DOHH2 (cell line): ENCODE data around the gene SPPL2B.

Source experiments
- H3F3A ChIP-seq: fragments of 200-600 bp; sonication (generic), shearing (Covaris generic); 2 replicates; pipeline ENCODE4 v1.6.0; 2016; ENCODE audit warnings: antibody characterized with exemption, mild to moderate bottlenecking; ENCODE audit not compliant: control insufficient read depth, insufficient read depth
- H3K27ac ChIP-seq: fragments of 200-600 bp; sonication (generic); 2 replicates; pipeline ENCODE4 v1.5.1; 2014; ENCODE audit warnings: low read depth, mild to moderate bottlenecking, low read length, moderate library complexity
- H3K27me3 ChIP-seq: fragments of 200-600 bp; sonication (generic); 2 replicates; pipeline ENCODE4 v1.6.1; 2014; ENCODE audit warnings: mild to moderate bottlenecking, low read length, mixed read lengths; ENCODE audit not compliant: control insufficient read depth
- H3K36me3 ChIP-seq: fragments of 200-600 bp; sonication (generic); 2 replicates; pipeline ENCODE4 v1.6.1; 2014; ENCODE audit warnings: mild to moderate bottlenecking, low read length, moderate library complexity, mixed read lengths; ENCODE audit not compliant: control insufficient read depth
- H3K4me1 ChIP-seq: fragments of 200-600 bp; sonication (generic); 2 replicates; pipeline ENCODE4 v1.6.1; 2014; ENCODE audit warnings: mild to moderate bottlenecking, low read length, mixed read lengths; ENCODE audit not compliant: control insufficient read depth
- H3K4me2 ChIP-seq: fragments of 200-600 bp; sonication (generic); 2 replicates; pipeline ENCODE4 v1.6.0; 2014; ENCODE audit warnings: mild to moderate bottlenecking, low read length, moderate library complexity
- H3K4me3 ChIP-seq: fragments of 200-600 bp; sonication (generic); 2 replicates; pipeline ENCODE4 v1.5.1; 2014; ENCODE audit warnings: mild to moderate bottlenecking, low read length, mixed read lengths
- H3K79me2 ChIP-seq: fragments of 200-600 bp; sonication (generic); 2 replicates; pipeline ENCODE4 v1.6.1; 2014; ENCODE audit warnings: mild to moderate bottlenecking, low read length, mixed read lengths; ENCODE audit not compliant: control insufficient read depth
- H3K9me2 ChIP-seq: fragments of 200-600 bp; sonication (generic); replicated peaks from 2 replicates; pipeline ENCODE4 v1.6.1; 2014; ENCODE audit warnings: mild to moderate bottlenecking, low read length, mixed read lengths; ENCODE audit not compliant: control insufficient read depth
- H3K9me3 ChIP-seq: fragments of 200-600 bp; sonication (generic); 2 replicates; pipeline ENCODE4 v1.6.1; 2014; ENCODE audit warnings: antibody characterized with exemption, low read length, mixed read lengths; ENCODE audit not compliant: control insufficient read depth, insufficient read depth
- H4K20me1 ChIP-seq: fragments of 200-600 bp; sonication (generic); 2 replicates; pipeline ENCODE4 v1.6.0; 2014; ENCODE audit warnings: low read depth, mild to moderate bottlenecking, antibody characterized with exemption, low read length, moderate library complexity; ENCODE audit not compliant: control insufficient read depth, insufficient read depth
- EZH2phosphoT487 ChIP-seq: fragments of 200-600 bp; sonication (generic); IDR thresholded peaks from 2 replicates; pipeline ENCODE4 v1.6.1; 2017; ENCODE audit warnings: borderline replicate concordance, mild to moderate bottlenecking, antibody characterized with exemption, low read length, moderate library complexity, mixed read lengths
- TF ChIP-seq, protein P1 (sequence below): fragments of 200-600 bp; sonication (generic); IDR thresholded peaks from one replicate; pipeline ENCODE4 v1.5.1; 2014; ENCODE audit warnings: antibody characterized with exemption, mild to moderate bottlenecking, low read depth, low read length; ENCODE audit not compliant: poor library complexity, severe bottlenecking

The SPPL2B gene

DNA sequence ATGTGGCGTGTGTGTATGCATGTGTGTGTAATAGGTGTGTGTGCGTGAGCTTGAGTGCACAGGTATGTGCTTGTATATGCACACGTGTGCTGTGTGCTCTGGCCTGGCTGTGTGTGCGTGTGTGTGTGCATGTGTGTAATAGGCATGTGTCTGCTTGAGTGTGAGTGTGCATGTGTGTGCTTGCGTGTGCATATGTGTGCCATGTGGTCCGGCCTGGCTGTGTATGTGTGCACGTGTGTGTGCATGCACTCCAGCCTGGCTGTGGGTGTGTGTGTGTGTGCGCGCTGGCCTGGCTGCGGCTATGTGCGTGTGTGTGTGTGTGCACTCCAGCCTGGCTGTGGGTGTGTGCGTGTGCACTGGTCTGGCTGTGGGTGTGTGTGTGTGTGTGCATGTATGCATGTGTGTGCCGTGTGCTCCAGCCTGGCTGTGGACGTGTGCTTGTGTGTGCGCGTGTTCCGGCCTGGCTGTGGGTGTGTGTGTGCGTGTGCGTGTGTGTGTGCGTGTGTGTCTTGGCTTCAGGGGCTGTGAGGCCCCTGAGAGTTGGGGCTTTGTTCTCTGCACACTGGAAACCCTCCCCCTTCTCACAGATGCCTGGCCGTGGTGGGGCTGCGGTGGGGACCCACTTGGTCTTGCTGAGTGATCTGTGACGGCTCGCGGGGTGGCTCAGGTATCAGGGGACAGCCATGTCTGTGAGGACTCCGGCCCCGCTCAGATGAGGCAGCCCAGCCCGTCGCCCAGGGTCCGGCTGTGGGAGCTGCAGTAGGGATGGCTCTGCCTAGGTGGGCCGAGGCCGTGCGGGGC is 8.2 kb downstream of the SPPL2B start:
- no peak for TF ChIP-seq EZH2phosphoT487
- TF ChIP-seq, protein P1, sequence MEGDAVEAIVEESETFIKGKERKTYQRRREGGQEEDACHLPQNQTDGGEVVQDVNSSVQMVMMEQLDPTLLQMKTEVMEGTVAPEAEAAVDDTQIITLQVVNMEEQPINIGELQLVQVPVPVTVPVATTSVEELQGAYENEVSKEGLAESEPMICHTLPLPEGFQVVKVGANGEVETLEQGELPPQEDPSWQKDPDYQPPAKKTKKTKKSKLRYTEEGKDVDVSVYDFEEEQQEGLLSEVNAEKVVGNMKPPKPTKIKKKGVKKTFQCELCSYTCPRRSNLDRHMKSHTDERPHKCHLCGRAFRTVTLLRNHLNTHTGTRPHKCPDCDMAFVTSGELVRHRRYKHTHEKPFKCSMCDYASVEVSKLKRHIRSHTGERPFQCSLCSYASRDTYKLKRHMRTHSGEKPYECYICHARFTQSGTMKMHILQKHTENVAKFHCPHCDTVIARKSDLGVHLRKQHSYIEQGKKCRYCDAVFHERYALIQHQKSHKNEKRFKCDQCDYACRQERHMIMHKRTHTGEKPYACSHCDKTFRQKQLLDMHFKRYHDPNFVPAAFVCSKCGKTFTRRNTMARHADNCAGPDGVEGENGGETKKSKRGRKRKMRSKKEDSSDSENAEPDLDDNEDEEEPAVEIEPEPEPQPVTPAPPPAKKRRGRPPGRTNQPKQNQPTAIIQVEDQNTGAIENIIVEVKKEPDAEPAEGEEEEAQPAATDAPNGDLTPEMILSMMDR: no peak
- Histone ChIP-seq H3K36me3 (peaks cover 64% of the 10 kb centered on the region), H3K79me2 (peaks cover 72% of the 10 kb centered on the region), H4K20me1 (peaks cover 25% of the 10 kb centered on the region), H3K9me3 (peaks cover 19% of the 10 kb centered on the region; the same call in 1 of the 2 replicates), H3K4me1 (peaks cover 25% of the 10 kb centered on the region), H3K27me3 (no peaks in the 10 kb centered on the region), H3K27ac (no peak overlapping the region), H3K4me2 (no peak overlapping the region), H3K9me2 (no peaks in the 10 kb centered on the region), H3K4me3 (no peak overlapping the region), H3F3A (peaks cover 14% of the 10 kb centered on the region)

DNA sequence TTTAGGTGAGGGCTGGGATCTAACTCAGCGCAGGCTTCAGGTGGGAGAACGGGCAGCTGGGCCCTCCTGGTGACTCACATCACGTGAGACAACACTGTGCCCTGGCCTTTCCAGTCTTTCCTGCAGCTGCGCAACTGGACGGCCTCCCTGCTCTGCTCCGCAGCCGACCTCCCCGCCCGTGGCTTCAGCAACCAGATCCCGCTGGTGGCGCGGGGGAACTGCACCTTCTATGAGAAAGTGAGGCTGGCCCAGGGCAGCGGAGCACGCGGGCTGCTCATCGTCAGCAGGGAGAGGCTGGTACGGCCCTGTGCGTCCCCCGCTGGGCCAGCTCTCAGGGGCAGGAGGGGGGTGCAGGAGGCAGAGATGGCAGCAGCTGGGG is 8.8 kb downstream of the SPPL2B start:
- Histone ChIP-seq H3K9me3 (peaks cover 19% of the 10 kb centered on the region; the same call in 1 of the 2 replicates), H3K79me2 (peaks cover 66% of the 10 kb centered on the region), H3K36me3 (peaks cover 63% of the 10 kb centered on the region), H4K20me1 (peaks cover 25% of the 10 kb centered on the region), H3K27me3 (no peaks in the 10 kb centered on the region), H3K27ac (no peak overlapping the region), H3K4me3 (no peak overlapping the region), H3K4me2 (no peak overlapping the region), H3F3A (peaks cover 14% of the 10 kb centered on the region), H3K9me2 (no peaks in the 10 kb centered on the region), H3K4me1 (peaks cover 19% of the 10 kb centered on the region)
- no peak for TF ChIP-seq EZH2phosphoT487
- TF ChIP-seq, protein P1: no peak

DNA sequence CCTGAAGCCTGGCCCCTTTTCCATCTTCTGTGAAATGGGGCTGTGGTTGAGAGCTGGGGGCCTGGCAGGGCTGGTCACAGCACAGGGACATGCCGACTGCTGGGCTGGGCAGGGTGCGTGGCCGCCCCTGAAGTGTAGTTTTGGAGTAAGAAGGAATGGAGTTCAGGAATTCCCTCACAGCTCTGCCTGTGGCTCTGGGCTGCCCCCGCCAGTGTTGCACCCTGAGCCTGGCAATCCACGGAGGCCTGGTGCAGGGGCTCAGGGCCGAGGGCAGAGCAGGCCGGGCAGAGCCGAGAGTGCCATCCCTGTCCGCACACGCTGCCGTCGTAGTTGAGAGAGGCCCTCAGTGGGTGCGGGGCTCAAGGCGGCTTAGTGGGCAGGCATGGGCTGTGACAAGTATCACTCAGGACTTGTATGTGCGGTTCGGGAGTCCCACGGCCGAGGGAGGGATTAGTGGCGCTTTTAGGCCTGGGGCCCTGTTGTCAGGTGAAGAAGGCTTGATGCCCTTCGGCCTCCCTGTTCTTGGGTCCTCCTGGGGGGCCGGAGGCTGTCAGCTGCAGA is 9.7 kb downstream of the SPPL2B start:
- Histone ChIP-seq H3K36me3 (peaks cover 69% of the 10 kb centered on the region), H3K4me3 (no peak overlapping the region), H3K79me2 (peaks cover 62% of the 10 kb centered on the region), H4K20me1 (peaks cover 25% of the 10 kb centered on the region), H3K27me3 (no peaks in the 10 kb centered on the region), H3K4me2 (no peak overlapping the region), H3K9me2 (no peaks in the 10 kb centered on the region), H3K9me3 (peaks cover 19% of the 10 kb centered on the region; the same call in 1 of the 2 replicates), H3K4me1 (peaks cover 11% of the 10 kb centered on the region), H3F3A (peaks cover 11% of the 10 kb centered on the region), H3K27ac (no peak overlapping the region)
- no peak for TF ChIP-seq EZH2phosphoT487
- TF ChIP-seq, protein P1: no peak
